ENCODE measurements around the gene TMEM165.

GRCh38 chr4:55367084-55367722 is 28.6 kb upstream of the TMEM165 start:
- no peak for TF ChIP-seq CTCF (conservative IDR thresholded peaks at IDR 0.05; ENCODE audit: low read length)
- TF ChIP-seq EZH2phosphoT487 (IDR thresholded peaks at IDR 0.05; ENCODE audit: borderline replicate concordance) = no peak
